Epithelial cell of esophagus (primary cell): ENCODE results near the gene TSSK3.
A peak's percentile ranks its signal among the peaks of the same experiment; 100 is the strongest.
"Not testable (repeated sequence)": the region's sequence is repeated elsewhere in the genome, so short reads cannot be mapped to it uniquely, and the experiment has no call there.

ENCODE experiments used
- DNase-seq: peaks from one replicate; pipeline ENCODE4 v3.0.0; 2010; ENCODE audit warnings: low read depth
- H3K4me3 ChIP-seq: 2 replicates; pipeline ENCODE4 v1.5.1; 2011; ENCODE audit warnings: mild to moderate bottlenecking, low read length, control low read depth
- TF ChIP-seq, protein P1 (sequence below): IDR thresholded peaks from 2 replicates; pipeline ENCODE4 v1.5.1; 2011; ENCODE audit warnings: low read depth, mild to moderate bottlenecking, low read length, control low read depth, inconsistent platforms; ENCODE audit not compliant: insufficient read depth; ENCODE audit errors: missing control alignments

TSSK3 gene

DNA sequence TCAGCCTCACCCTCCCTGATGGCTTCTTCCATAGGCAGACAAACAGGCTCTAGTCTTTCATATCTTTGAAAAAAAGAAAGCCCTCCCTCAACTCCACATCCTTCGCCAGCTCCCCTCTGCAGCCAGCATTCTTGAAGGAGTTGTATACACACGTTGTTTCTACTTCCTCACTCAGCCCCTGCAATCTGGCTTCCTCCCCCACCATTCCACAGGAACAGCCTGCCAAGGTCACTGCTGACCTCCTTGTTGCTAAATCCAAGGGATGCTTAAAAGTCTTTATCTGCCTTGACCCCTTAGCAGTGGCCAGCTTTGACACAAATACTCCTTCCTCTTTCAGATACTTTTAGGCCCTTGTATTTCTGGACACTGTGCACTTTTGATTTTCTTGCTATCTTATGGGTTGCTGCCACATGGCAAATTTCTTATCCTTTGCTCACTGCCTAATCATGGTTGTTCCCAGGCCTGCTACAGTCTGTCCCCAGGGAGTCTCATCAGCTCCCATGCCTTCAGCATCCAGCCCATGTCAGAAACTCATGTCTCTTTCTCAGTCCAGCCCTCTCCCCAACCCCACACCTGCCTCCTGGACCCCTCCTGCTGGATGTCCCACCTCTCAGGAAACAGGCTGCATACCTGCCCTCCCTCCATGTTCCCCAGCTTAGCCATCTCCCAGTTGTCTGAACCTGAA, 8.3 kb upstream of the TSSK3 start:
- no peak for DNase-seq
- TF ChIP-seq, protein P1, sequence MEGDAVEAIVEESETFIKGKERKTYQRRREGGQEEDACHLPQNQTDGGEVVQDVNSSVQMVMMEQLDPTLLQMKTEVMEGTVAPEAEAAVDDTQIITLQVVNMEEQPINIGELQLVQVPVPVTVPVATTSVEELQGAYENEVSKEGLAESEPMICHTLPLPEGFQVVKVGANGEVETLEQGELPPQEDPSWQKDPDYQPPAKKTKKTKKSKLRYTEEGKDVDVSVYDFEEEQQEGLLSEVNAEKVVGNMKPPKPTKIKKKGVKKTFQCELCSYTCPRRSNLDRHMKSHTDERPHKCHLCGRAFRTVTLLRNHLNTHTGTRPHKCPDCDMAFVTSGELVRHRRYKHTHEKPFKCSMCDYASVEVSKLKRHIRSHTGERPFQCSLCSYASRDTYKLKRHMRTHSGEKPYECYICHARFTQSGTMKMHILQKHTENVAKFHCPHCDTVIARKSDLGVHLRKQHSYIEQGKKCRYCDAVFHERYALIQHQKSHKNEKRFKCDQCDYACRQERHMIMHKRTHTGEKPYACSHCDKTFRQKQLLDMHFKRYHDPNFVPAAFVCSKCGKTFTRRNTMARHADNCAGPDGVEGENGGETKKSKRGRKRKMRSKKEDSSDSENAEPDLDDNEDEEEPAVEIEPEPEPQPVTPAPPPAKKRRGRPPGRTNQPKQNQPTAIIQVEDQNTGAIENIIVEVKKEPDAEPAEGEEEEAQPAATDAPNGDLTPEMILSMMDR: no peak
- H3K4me3 ChIP-seq: no peak overlapping the region

DNA sequence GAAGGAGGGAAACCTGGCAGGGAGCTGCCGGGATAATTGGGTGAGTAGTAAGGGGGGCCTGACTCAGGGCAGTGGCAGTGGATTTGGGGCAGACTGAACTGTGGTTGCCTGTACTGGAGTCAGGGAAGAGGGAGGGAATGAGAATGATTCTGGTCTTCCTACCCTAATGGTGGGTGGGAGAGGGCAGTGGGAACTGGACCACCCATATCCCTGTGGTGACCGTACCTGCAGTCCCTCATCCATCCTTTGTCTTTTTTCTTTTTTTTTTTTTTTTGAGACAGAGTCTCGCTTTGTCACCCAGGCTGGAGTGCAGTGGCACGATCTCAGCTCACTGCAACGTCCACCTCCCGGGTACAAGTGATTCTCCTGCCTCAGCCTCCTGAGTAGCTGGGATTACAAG, 6.6 kb upstream of the TSSK3 start:
- H3K4me3 ChIP-seq, DNase-seq: not testable (repeated sequence)

- no peak overlapping the region for H3K4me3 ChIP-seq
- TF ChIP-seq, protein P1: no peak
- no peak for DNase-seq
These were observed 5.9 kb upstream of the TSSK3 start for GRCh38 chr1:32356478-32356877.

DNA sequence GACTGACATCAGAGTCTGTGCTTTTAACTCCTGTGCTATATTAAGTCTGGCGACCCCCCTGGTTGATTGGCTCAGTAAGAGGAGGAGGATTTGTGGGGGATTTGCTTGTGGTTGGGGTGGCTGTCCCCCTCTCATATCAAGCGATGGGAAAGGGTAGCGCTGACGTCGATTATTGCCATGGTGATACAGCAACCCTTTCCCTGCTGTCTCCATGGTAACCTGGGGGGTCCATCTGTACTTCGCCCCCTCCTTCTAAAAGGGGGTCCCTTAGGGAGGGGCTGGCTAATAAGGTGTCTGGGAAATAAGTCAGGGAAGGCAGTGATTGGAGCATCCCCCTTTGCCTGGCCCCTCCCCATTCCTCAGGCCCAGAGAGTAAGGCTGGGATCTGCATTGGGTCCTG, 4.7 kb upstream of the TSSK3 start:
- DNase-seq: no peak
- TF ChIP-seq, protein P1: no peak
- no peak overlapping the region for H3K4me3 ChIP-seq

DNA sequence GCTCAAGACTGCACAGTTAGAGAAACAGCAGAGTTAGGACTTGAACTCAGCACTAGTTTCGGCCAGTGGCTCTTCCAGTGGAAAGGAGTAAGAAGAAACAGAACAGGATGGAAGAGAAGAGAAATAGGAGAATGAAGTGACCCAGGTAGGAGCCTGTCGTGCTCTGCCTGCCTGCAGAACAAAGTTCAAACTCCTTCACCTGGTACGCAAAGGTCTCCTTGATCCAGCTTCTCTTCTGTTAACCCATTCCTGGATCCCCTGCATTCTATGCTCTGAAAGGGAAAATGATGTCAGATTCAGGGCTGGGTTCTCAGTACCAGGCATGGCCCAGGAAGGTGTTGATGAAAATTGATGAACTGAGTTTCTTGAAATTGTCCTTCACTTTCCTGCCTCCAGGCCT, 3.9 kb upstream of the TSSK3 start:
- DNase-seq: no peak
- H3K4me3 ChIP-seq: no peak overlapping the region
- TF ChIP-seq, protein P1: no peak

DNA sequence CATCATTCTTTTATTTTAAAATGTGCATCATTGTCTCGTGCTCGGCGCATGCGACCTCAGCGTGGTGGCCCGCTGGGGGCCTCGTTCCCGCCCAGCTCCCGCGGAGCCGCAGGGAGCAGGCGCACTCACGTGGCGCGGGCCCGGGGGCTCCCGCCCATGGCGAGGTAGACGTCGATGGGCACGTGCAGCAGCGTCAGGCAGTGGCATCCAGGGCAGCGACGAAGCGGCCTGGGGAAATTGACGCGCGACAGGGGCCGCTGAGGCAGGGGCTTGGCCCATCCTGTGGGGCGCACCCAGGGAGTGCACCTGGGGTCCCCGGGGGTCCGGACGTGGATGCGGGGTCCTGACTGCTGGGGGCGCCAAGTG, 1.0 kb upstream of the TSSK3 start:
- no peak for DNase-seq
- TF ChIP-seq, protein P1: no peak
- no peak overlapping the region for H3K4me3 ChIP-seq

DNA sequence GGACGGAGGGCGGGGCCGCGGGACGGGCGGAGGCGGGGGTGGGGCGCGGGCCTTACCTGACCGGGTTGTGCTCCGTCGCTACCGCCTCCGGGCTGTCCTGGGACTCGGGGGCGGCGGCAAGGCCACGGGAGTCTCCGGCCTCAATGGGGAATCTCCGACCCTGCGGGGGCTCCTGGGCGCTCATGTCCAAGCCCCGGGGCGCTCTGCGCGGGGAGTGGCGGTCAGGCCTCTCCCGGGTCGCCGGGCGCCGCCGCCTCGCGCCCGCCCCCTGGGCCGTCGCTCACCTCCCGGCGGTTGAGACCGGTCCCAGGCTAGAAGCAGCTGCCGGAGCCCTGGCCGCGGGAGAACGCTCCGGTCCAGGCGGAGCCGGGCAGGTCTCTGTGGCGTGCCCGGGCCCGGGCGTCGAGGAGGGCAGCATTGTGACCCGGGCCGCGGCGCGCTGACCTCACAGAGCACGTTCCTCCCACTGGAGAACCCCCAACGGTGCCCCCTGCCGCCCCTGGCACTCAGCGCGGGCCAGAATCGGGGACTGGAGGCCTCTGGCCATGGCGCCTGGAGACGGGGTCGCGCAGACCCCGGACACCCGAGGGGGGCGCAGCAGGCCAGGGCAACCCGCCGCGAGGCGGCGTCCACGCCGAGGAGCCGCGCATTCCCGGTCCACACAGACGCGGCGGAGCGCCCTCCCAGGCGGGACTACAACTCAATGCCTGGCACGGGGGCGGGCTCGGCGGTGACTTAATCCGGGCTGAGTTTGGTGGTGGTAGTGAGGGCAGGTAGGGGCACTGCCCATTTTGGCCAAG, 465 bp upstream of the TSSK3 start:
- DNase-seq: peak; percentile 37
- peak overlapping the region; percentile 36 for H3K4me3 ChIP-seq
- TF ChIP-seq, protein P1: no peak
